Neural cell (in vitro differentiated cells): ENCODE measurements around the gene TRIM37. TPM values are rescaled to one million over a fixed set of nuclear protein-coding genes. Genes with fewer than 3 reads are reported as not detected.

ENCODE experiments used
- H2AFZ ChIP-seq: fragments of 200-600, 300-800 bp; sonication (generic), shearing (Covaris generic); 2 replicates; pipeline ENCODE4 v1.6.0; 2014; ENCODE audit warnings: low read depth, mild to moderate bottlenecking, antibody characterized with exemption, low read length, moderate library complexity
- H3F3A ChIP-seq: fragments of 200-600 bp; shearing (Covaris generic); 2 replicates; pipeline ENCODE4 v1.6.1; 2016; ENCODE audit warnings: mild to moderate bottlenecking, moderate library complexity, mixed read lengths, antibody characterized with exemption, low read length; ENCODE audit not compliant: insufficient read depth, poor library complexity, severe bottlenecking
- H3K27ac ChIP-seq: fragments of 200-600, 300-800 bp; sonication (generic), shearing (Covaris generic); 2 replicates; pipeline ENCODE4 v1.5.1; 2014; ENCODE audit warnings: mild to moderate bottlenecking, low read length, moderate library complexity
- H3K27me3 ChIP-seq: fragments of 300-800, 200-600 bp; sonication (generic), shearing (Covaris generic); 2 replicates; pipeline ENCODE4 v1.6.0; 2014; ENCODE audit warnings: mild to moderate bottlenecking, low read depth, low read length, moderate library complexity; ENCODE audit not compliant: insufficient read depth
- H3K36me3 ChIP-seq: fragments of 300-800, 200-600 bp; sonication (generic), shearing (Covaris generic); 2 replicates; pipeline ENCODE4 v1.5.1; 2014; ENCODE audit warnings: mild to moderate bottlenecking, antibody characterized with exemption, low read length, moderate library complexity; ENCODE audit not compliant: insufficient read depth
- H3K4me2 ChIP-seq: fragments of 300-800, 200-600 bp; sonication (generic), shearing (Covaris generic); 2 replicates; pipeline ENCODE4 v1.6.0; 2014; ENCODE audit warnings: mild to moderate bottlenecking, low read length
- H3K4me3 ChIP-seq: fragments of 300-800, 200-600 bp; sonication (generic), shearing (Covaris generic); 2 replicates; pipeline ENCODE4 v1.5.1; 2014; ENCODE audit warnings: mild to moderate bottlenecking, low read length, moderate library complexity
- H3K79me2 ChIP-seq: fragments of 200-600 bp; shearing (Covaris generic); replicated peaks from 2 replicates; pipeline ENCODE4 v1.6.0; 2014; ENCODE audit warnings: mild to moderate bottlenecking, low read length, moderate library complexity; ENCODE audit not compliant: insufficient read depth
- H3K9ac ChIP-seq: fragments of 300-800, 200-600 bp; sonication (generic), shearing (Covaris generic); 2 replicates; pipeline ENCODE4 v1.6.1; 2016; ENCODE audit warnings: mild to moderate bottlenecking, low read length, mixed read lengths
- H3K9me2 ChIP-seq: fragments of 200-600 bp; shearing (Covaris generic); 2 replicates; pipeline ENCODE4 v1.6.1; 2016; ENCODE audit warnings: mild to moderate bottlenecking, low read length, mixed read lengths; ENCODE audit not compliant: insufficient read depth
- H3K9me3 ChIP-seq: fragments of 200-600, 300-800 bp; sonication (generic), shearing (Covaris generic); 2 replicates; pipeline ENCODE4 v1.6.1; 2016; ENCODE audit warnings: mild to moderate bottlenecking, mixed run types, low read length, moderate library complexity, mixed read lengths
- H4K20me1 ChIP-seq: fragments of 200-600 bp; shearing (Covaris generic); 2 replicates; pipeline ENCODE4 v1.6.1; 2016; ENCODE audit warnings: mild to moderate bottlenecking, mixed run types; ENCODE audit not compliant: insufficient read depth
- CTCF ChIP-seq: fragments of 450-650 bp; IDR thresholded peaks from 2 replicates; pipeline ENCODE4 v1.5.1; 2014; ENCODE audit warnings: antibody characterized with exemption, mild to moderate bottlenecking, moderate library complexity; ENCODE audit not compliant: poor library complexity, severe bottlenecking
- EP300 ChIP-seq: fragments of 450-650 bp; conservative IDR thresholded peaks from 2 replicates; pipeline ENCODE4 v1.6.1; 2014; ENCODE audit warnings: antibody characterized with exemption, mild to moderate bottlenecking, moderate library complexity; ENCODE audit not compliant: poor library complexity, severe bottlenecking
- EZH2 ChIP-seq: fragments of 200-600, 300-800 bp; shearing (Covaris generic), sonication (generic); IDR thresholded peaks from 2 replicates; pipeline ENCODE4 v1.6.1; 2014; ENCODE audit warnings: antibody characterized with exemption, low read length, borderline replicate concordance, mild to moderate bottlenecking; ENCODE audit not compliant: insufficient read depth, poor library complexity, severe bottlenecking
- MXI1 ChIP-seq: fragments of 450-650 bp; conservative IDR thresholded peaks from 2 replicates; pipeline ENCODE4 v1.6.1; 2014; ENCODE audit warnings: antibody characterized with exemption, mild to moderate bottlenecking; ENCODE audit not compliant: poor library complexity, severe bottlenecking
- POLR2AphosphoS5 ChIP-seq: IDR thresholded peaks from 2 replicates; pipeline ENCODE4 v1.6.1; 2012
- RAD21 ChIP-seq: fragments of 450-650 bp; conservative IDR thresholded peaks from 2 replicates; pipeline ENCODE4 v1.6.1; 2014; ENCODE audit warnings: antibody characterized with exemption, mild to moderate bottlenecking, moderate library complexity
- REST ChIP-seq: IDR thresholded peaks from 2 replicates; pipeline ENCODE4 v1.6.1; 2012; ENCODE audit warnings: borderline replicate concordance
- SMC3 ChIP-seq: fragments of 450-650 bp; conservative IDR thresholded peaks from 2 replicates; pipeline ENCODE4 v1.6.1; 2014; ENCODE audit warnings: antibody characterized with exemption, mild to moderate bottlenecking, moderate library complexity; ENCODE audit not compliant: poor library complexity
- TAF1 ChIP-seq: IDR thresholded peaks from 2 replicates; pipeline ENCODE4 v1.6.1; 2012; ENCODE audit warnings: low read depth
- polyA plus RNA-seq: library from polyadenylated mRNA; depleted of rRNA; stranded (reverse); fragments of >200 nt; gene quantifications from 2 replicates; pipeline ENCODE4 v1.2.3, GENCODE V29; 2014

TRIM37 gene
- polyA plus RNA-seq, 1 donor from 2014 or later = 65.2 TPM

- H3K9me2 ChIP-seq = no peaks in the 10 kb centered on the region
- no peaks in the 10 kb centered on the region for H3K79me2 ChIP-seq
- H3K4me3 ChIP-seq = no peak overlapping the region
- H4K20me1 ChIP-seq = no peaks in the 10 kb centered on the region
- TF ChIP-seq EP300 = no peak
- no peak for TF ChIP-seq RAD21
- TF ChIP-seq POLR2AphosphoS5 = no peak
- no peak for TF ChIP-seq SMC3
- TF ChIP-seq TAF1 = no peak
- TF ChIP-seq REST = no peak
- TF ChIP-seq MXI1 = no peak
- no peak for TF ChIP-seq EZH2
- TF ChIP-seq CTCF = no peak
- H3K9ac ChIP-seq = no peak overlapping the region
- H3K36me3 ChIP-seq = no peaks in the 10 kb centered on the region
- no peaks in the 10 kb centered on the region for H3K9me3 ChIP-seq
- H3K27ac ChIP-seq = no peak overlapping the region
- no peak overlapping the region for H3K4me2 ChIP-seq
- no peaks in the 10 kb centered on the region for H3F3A ChIP-seq
- no peak overlapping the region for H2AFZ ChIP-seq
- H3K27me3 ChIP-seq = no peaks in the 10 kb centered on the region
Observed at GRCh38 chr17:58993311-58993710, 113.4 kb downstream of the TRIM37 start.

- Histone ChIP-seq H3K27ac (no peak overlapping the region), H3K4me2 (no peak overlapping the region), H3K27me3 (no peaks in the 10 kb centered on the region), H3K9ac (no peak overlapping the region), H3K4me3 (no peak overlapping the region), H3F3A (no peaks in the 10 kb centered on the region), H3K9me2 (no peaks in the 10 kb centered on the region), H3K36me3 (no peaks in the 10 kb centered on the region), H3K79me2 (no peaks in the 10 kb centered on the region), H2AFZ (no peak overlapping the region), H4K20me1 (no peaks in the 10 kb centered on the region), H3K9me3 (no peaks in the 10 kb centered on the region)
- TF ChIP-seq CTCF = no peak
- TF ChIP-seq TAF1 = no peak
- TF ChIP-seq MXI1 = no peak
- no peak for TF ChIP-seq EZH2
- no peak for TF ChIP-seq RAD21
- TF ChIP-seq EP300 = no peak
- no peak for TF ChIP-seq REST
- no peak for TF ChIP-seq SMC3
- TF ChIP-seq POLR2AphosphoS5 = no peak
Observed at GRCh38 chr17:58991718-58992331, 114.9 kb downstream of the TRIM37 start.
